GM12878 (cell line): ENCODE results near the gene TMEM256. TPM values are rescaled to one million over a fixed set of nuclear protein-coding genes. Genes with fewer than 3 reads are reported as not detected.

Source experiments
- ATAC-seq: fragments of 200-7000 bp; cut with Tn5 transposase; 3 replicates; pipeline ENCODE4 v1.9.1; 2020; ENCODE audit warnings: mild to moderate bottlenecking, moderate library complexity
- BruUV-seq: library from RNA; stranded (reverse); fragments of 400-500 nt; replicated peaks from 2 replicates; lab custom pipeline; 2021; lab: Mats Ljungman, UMichigan
- CTCF ChIA-PET: fragments of 300-600 bp; sonication (Branson Sonifier 250); formaldehyde crosslinking; extraction: SDS; loops from one replicate; lab custom pipeline; 2021; ENCODE audit warnings: inconsistent platforms; lab: Yijun Ruan, JAX
- POLR2A ChIA-PET: fragments of 350-600 bp; formaldehyde crosslinking; extraction: SDS; loops from one replicate; lab custom pipeline; 2021; ENCODE audit warnings: inconsistent platforms; lab: Charles Lee
- RAD21 ChIA-PET: fragments of 300-600 bp; sonication (Branson Sonifier 250); formaldehyde crosslinking; loops from one replicate; lab custom pipeline; 2023; ENCODE audit warnings: antibody characterized with exemption; ENCODE audit not compliant: unreplicated experiment; lab: Charles Lee
- SMC1A ChIA-PET: fragments of 300-600 bp; sonication (Branson Sonifier 250); formaldehyde crosslinking; loops from one replicate; lab custom pipeline; 2023; ENCODE audit not compliant: unreplicated experiment, uncharacterized antibody; lab: Charles Lee
- DNase-seq: peaks from one replicate; pipeline ENCODE4 v3.0.0-alpha.2; 2011; ENCODE audit warnings: low read depth, low spot score
- FAIRE-seq: peaks from 3 replicates; lab custom pipeline; 2011; peaks lifted over from hg19 to GRCh38; lab: Jason Lieb, UNC
- H2AFZ ChIP-seq: 2 replicates; pipeline ENCODE4 v1.6.0; 2011; ENCODE audit warnings: low read depth, low read length, control low read depth; ENCODE audit not compliant: control insufficient read depth
- H3K27ac ChIP-seq: 2 replicates; pipeline ENCODE4 v1.5.1; 2011; ENCODE audit warnings: control low read depth; ENCODE audit not compliant: control insufficient read depth, insufficient read depth
- H3K27me3 ChIP-seq, 2 experiments: replicated peaks in 1 of 2; 2 replicates each; pipeline versions ENCODE4 v1.6.0 to v1.6.1; 2011; ENCODE audit warnings: low read length in 1 of 2; ENCODE audit not compliant: control insufficient read depth in 2 of 2, insufficient read depth in 2 of 2
- H3K36me3 ChIP-seq, 2 experiments: 2 replicates each; pipeline ENCODE4 v1.5.1; 2011; ENCODE audit warnings: low read length in 1 of 2; ENCODE audit not compliant: control insufficient read depth in 2 of 2, insufficient read depth in 2 of 2
- H3K4me1 ChIP-seq: 2 replicates; pipeline ENCODE4 v1.6.1; 2011; ENCODE audit warnings: mild to moderate bottlenecking, low read length, moderate library complexity, mixed read lengths; ENCODE audit not compliant: control insufficient read depth, insufficient read depth
- H3K4me2 ChIP-seq: 2 replicates; pipeline ENCODE4 v1.6.0; 2011; ENCODE audit warnings: control low read depth; ENCODE audit not compliant: control insufficient read depth, insufficient read depth
- H3K4me3 ChIP-seq: fragments of 200-600 bp; sonication (generic); 2 replicates; pipeline ENCODE4 v1.5.1; 2016
- H3K79me2 ChIP-seq: 2 replicates; pipeline ENCODE4 v1.6.0; 2011; ENCODE audit warnings: low read length; ENCODE audit not compliant: control insufficient read depth, insufficient read depth
- H3K9ac ChIP-seq: 2 replicates; pipeline ENCODE4 v1.8.0; 2011; ENCODE audit warnings: low read length, control low read depth, mixed read lengths; ENCODE audit not compliant: control insufficient read depth, insufficient read depth
- H3K9me3 ChIP-seq: replicated peaks from 3 replicates; pipeline ENCODE4 v1.5.1; 2011; ENCODE audit warnings: mild to moderate bottlenecking, low read length; ENCODE audit not compliant: control insufficient read depth, insufficient read depth
- H4K20me1 ChIP-seq: 2 replicates; pipeline ENCODE4 v1.6.0; 2011; ENCODE audit not compliant: control insufficient read depth, insufficient read depth
- ATF2 ChIP-seq: IDR thresholded peaks from 2 replicates; pipeline ENCODE4 v1.6.1; 2012; ENCODE audit warnings: low read length, inconsistent platforms
- CTCF ChIP-seq, 3 experiments: IDR thresholded peaks in 2 of 3; conservative IDR thresholded peaks in 1 of 3; 2 replicates each; pipeline ENCODE4 v1.5.1; 2011; ENCODE audit warnings: low read depth in 3 of 3, low read length in 3 of 3, mild to moderate bottlenecking in 3 of 3, control low read depth in 2 of 3, moderate library complexity in 2 of 3, inconsistent platforms in 1 of 3, mixed read lengths in 1 of 3; ENCODE audit not compliant: control insufficient read depth in 2 of 3, insufficient read depth in 1 of 3; ENCODE audit errors: extremely low read depth in 1 of 3
- GATAD2B ChIP-seq: fragments of 450-650 bp; conservative IDR thresholded peaks from 2 replicates; pipeline ENCODE4 v1.6.1; 2017; ENCODE audit warnings: low read depth, mild to moderate bottlenecking, moderate library complexity
- LARP7 ChIP-seq: fragments of 450-650 bp; IDR thresholded peaks from 2 replicates; pipeline ENCODE4 v1.6.1; 2017; ENCODE audit warnings: mild to moderate bottlenecking
- NKRF ChIP-seq: fragments of 450-650 bp; conservative IDR thresholded peaks from 2 replicates; pipeline ENCODE4 v1.6.1; 2017; ENCODE audit warnings: mild to moderate bottlenecking, moderate library complexity
- RAD51 ChIP-seq: fragments of 450-650 bp; IDR thresholded peaks from 2 replicates; pipeline ENCODE4 v1.6.1; 2016; ENCODE audit warnings: moderate library complexity, mild to moderate bottlenecking, inconsistent platforms
- RELB ChIP-seq: fragments of 450-650 bp; IDR thresholded peaks from 2 replicates; pipeline ENCODE4 v1.6.1; 2017; ENCODE audit warnings: low read depth, mild to moderate bottlenecking, moderate library complexity
- SKIL ChIP-seq: fragments of 450-650 bp; IDR thresholded peaks from 2 replicates; pipeline ENCODE4 v1.6.1; 2017; ENCODE audit warnings: mild to moderate bottlenecking, low read depth, inconsistent platforms; ENCODE audit not compliant: poor library complexity, severe bottlenecking
- SUPT20H ChIP-seq: IDR thresholded peaks from 2 replicates; pipeline ENCODE4 v1.6.1; 2011; ENCODE audit warnings: low read depth, mild to moderate bottlenecking, low read length, moderate library complexity, borderline replicate concordance; ENCODE audit not compliant: control insufficient read depth
- TCF7 ChIP-seq: IDR thresholded peaks from 2 replicates; pipeline ENCODE4 v1.6.1; 2014; ENCODE audit warnings: antibody characterized with exemption, borderline replicate concordance
- WGBS: methylation state at CpG from one replicate; pipeline ENCODE4 v1.1.6; 2016; ENCODE audit warnings: low lambda C conversion rate; ENCODE audit not compliant: insufficient replicate concordance, insufficient coverage; ENCODE audit errors: missing lambda C conversion rate; 5-methylcytosine and 5-hydroxymethylcytosine counted together
- in situ Hi-C: fragments of 300-500 bp; cut with MboI; formaldehyde crosslinking; loops from 9 replicates; pipeline ENCODE4 v1.14.3; 2018; ENCODE audit warnings: mixed read lengths
- intact Hi-C: fragments of 100-400 bp; cut with micrococcal nuclease; formaldehyde crosslinking; loops from one replicate; pipeline ENCODE4 v1.14.2; 2022; ENCODE audit not compliant: unreplicated experiment
- polyA plus RNA-seq, 11 experiments: library from polyadenylated mRNA; depleted of rRNA in 4 of 11; unstranded in 6 of 11; stranded (reverse) in 5 of 11; fragments of >200 nt; fragmentation: Nextera tagmentation in 4 of 11; fragmentation: Illumina TruSeq in 1 of 11; extraction: Ambion mirVana in 4 of 11; extraction: Trizol in 1 of 11; gene quantifications; 1 replicate in 1 of 11; 2 replicates in 10 of 11; pipeline versions ENCODE4 v1.2.1 to v1.2.3, GENCODE V29; 2011 to 2016; ENCODE audit warnings: inconsistent platforms in 2 of 11, missing spikeins in 2 of 11, low read depth in 1 of 11
- total RNA-seq, 4 experiments: library from RNA; depleted of rRNA in 3 of 4; stranded (reverse); fragments of >200 nt in 3 of 4; fragmentation: Illumina TruSeq in 1 of 4; extraction: Trizol in 1 of 4; gene quantifications; 2 replicates each; pipeline versions ENCODE4 v1.2.1 to v1.2.3, GENCODE V29; 2013 to 2021

Gene TMEM256
- total and polyA plus RNA-seq, 10 of the 15 experiments (the other 5 are each of a cell fraction or from before 2014, with no cell fraction given), result 57.3 to 342 (median 95.7) TPM

- peak within 1 kb of the TSS; percentile 97 for H3K4me2 ChIP-seq
- FAIRE-seq (no peak), ATAC-seq (peak; percentile 71), DNase-seq (no peak)
- H3K9ac ChIP-seq, result peak within 1 kb of the TSS; percentile 29; the same call in 1 of the 2 replicates
- WGBS, result 5% methylated on average over 46 of the region's 51 CpGs
- H3K79me2 ChIP-seq, result no peaks in the 10 kb centered on the region
- CTCF ChIA-PET, result interaction anchor here (0.6 to 2.7 kb wide), 4 partner anchors 8 to 116 kb away, joined by 3 to 10 read pairs (median 7); partner anchors contain the start of gene SENP3
- H3K9me3 ChIP-seq, result no peaks in the 10 kb centered on the region
- peaks cover 16% of the 10 kb centered on the region for H3K4me1 ChIP-seq
- POLR2A ChIA-PET, result interaction anchor here (0.5 to 5.4 kb wide), 9 partner anchors 8 to 191 kb away, joined by 3 to 52 read pairs (median 3); partner anchors contain the start of genes TMEM102 and ZBTB4
- H4K20me1 ChIP-seq, result no peaks in the 10 kb centered on the region
- in situ Hi-C loops (no loop called here), intact Hi-C loops (no loop called here)
- SMC1A ChIA-PET, result interaction anchor here (1.1 to 1.5 kb wide), 3 partner anchors 10 to 115 kb away, joined by 3 to 7 read pairs (median 4); no protein-coding TSS in a partner anchor
- RAD21 ChIA-PET, result interaction anchor here (0.6 to 2.7 kb wide), 4 partner anchors 10 to 116 kb away, joined by 3 to 9 read pairs (median 4); partner anchors contain the start of gene TMEM102
- H3K27me3 ChIP-seq, result peaks cover 1 to 5% of the 10 kb centered on the region in 2 experiments; a peak in 3 of 4 replicates
- H3K27ac ChIP-seq, result no peak within 1 kb of the TSS
- H3K4me3 ChIP-seq, result peak within 1 kb of the TSS; percentile 55; the same call in 1 of the 2 replicates
- BruUV-seq, result no TSS peak
- no peaks in the 10 kb centered on the region for H3K36me3 ChIP-seq
- peak within 1 kb of the TSS; percentile 51; the same call in 1 of the 2 replicates for H2AFZ ChIP-seq
- TF ChIP-seq ATF2 (no peak), CTCF (IDR thresholded peaks at IDR 0.05 in 2 of 3, conservative IDR thresholded peaks at IDR 0.05 in 1 of 3; ENCODE audit: control insufficient read depth in 2 of 3, extremely low read depth in 1 of 3, insufficient read depth in 1 of 3, low read depth in 3 of 3, low read length in 3 of 3) (peak in 1 of 3 experiments; percentile 11; a peak in 1 of 6 replicates), GATAD2B (peak; percentile 46; the same call in 1 of the 2 replicates), RELB (no peak), TCF7 (no peak), SKIL (no peak), RAD51 (no peak), LARP7 (0 out of 2 replicates have a peak, but pooled peaks have one; percentile 33), NKRF (no peak), SUPT20H (no peak)
Measured at GRCh38 chr17:7444682-7445618, 41.1 kb upstream of the TMEM256 start, which contains the start of gene CHRNB1. Gene CHRNB1 (plus strand): TSS chr17:7445061. CDS start chr17:7445128, 67 bp downstream.
